OCI-LY3 (cell line): ENCODE data around the gene C1QTNF1.

Source experiments
- CTCF ChIP-seq: fragments of 200-600, 300-600 bp; sonication (generic); IDR thresholded peaks from 2 replicates; pipeline ENCODE4 v1.5.1; 2014; ENCODE audit warnings: antibody characterized with exemption, low read length, low read depth
- EZH2phosphoT487 ChIP-seq: fragments of 200-600 bp; shearing (Covaris generic); IDR thresholded peaks from 2 replicates; pipeline ENCODE4 v1.6.1; 2018; ENCODE audit warnings: antibody characterized with exemption, mixed run types, low read depth

- TF ChIP-seq CTCF = no peak
- TF ChIP-seq EZH2phosphoT487 = no peak
Observed at GRCh38 chr17:79007504-79008381, 16.2 kb upstream of the C1QTNF1 start.
